Measurements from ENCODE around the gene CDKL4. TPM values are rescaled to one million over a fixed set of nuclear protein-coding genes. Genes with fewer than 3 reads are reported as not detected.
A peak's percentile ranks its signal among the peaks of the same experiment; 100 is the strongest.

The CDKL4 gene
- total and polyA plus RNA-seq, 2 of the 13 experiments (the other 11 are each of a cell fraction or from before 2014, with no cell fraction given): 0.29 to 0.50 TPM

- TF ChIP-seq IRF1 (CRISPR knock-in tag; IDR thresholded peaks at IDR 0.05; ENCODE audit: low read depth): no peak
- TF ChIP-seq ZNF691 (CRISPR knock-in tag; IDR thresholded peaks at IDR 0.05; ENCODE audit: borderline replicate concordance, low read depth): 0 out of 2 replicates have a peak, but pooled peaks have one; percentile 66
- TF ChIP-seq MXD4 (CRISPR knock-in tag; IDR thresholded peaks at IDR 0.05): peak; percentile 30; the same call in 1 of the 2 replicates
- TF ChIP-seq ZBED4 (CRISPR knock-in tag; IDR thresholded peaks at IDR 0.05; ENCODE audit: borderline replicate concordance): peak; percentile 16; the same call in 1 of the 2 replicates
- no peak for TF ChIP-seq ZNF24 (IDR thresholded peaks at IDR 0.05)
- no peak for TF ChIP-seq ZNF639 (CRISPR knock-in tag; conservative IDR thresholded peaks at IDR 0.05)
- TF ChIP-seq SALL1 (CRISPR knock-in tag; IDR thresholded peaks at IDR 0.05): peak; percentile 48; the same call in 1 of the 2 replicates
- 0 out of 2 replicates have a peak, but pooled peaks have one; percentile 17 for TF ChIP-seq PPARG (CRISPR knock-in tag; conservative IDR thresholded peaks at IDR 0.05)
- TF ChIP-seq HES4 (CRISPR knock-in tag; IDR thresholded peaks at IDR 0.05; ENCODE audit: borderline replicate concordance): no peak
- TF ChIP-seq FOXJ3 (CRISPR knock-in tag; IDR thresholded peaks at IDR 0.05; ENCODE audit: borderline replicate concordance): no peak
- no peak for TF ChIP-seq KDM3A (CRISPR knock-in tag; IDR thresholded peaks at IDR 0.05; ENCODE audit: low read depth)
- TF ChIP-seq KLF9 (CRISPR knock-in tag; IDR thresholded peaks at IDR 0.05; ENCODE audit: low read depth): no peak
- TF ChIP-seq SUZ12 (IDR thresholded peaks at IDR 0.05; ENCODE audit: low read depth, low read length): no peak
- TF ChIP-seq RFXANK (CRISPR knock-in tag; IDR thresholded peaks at IDR 0.05): no peak
- TF ChIP-seq MAFF (IDR thresholded peaks at IDR 0.05; ENCODE audit: low read depth, low read length): no peak
- TF ChIP-seq MYC (CRISPR knock-in tag; IDR thresholded peaks at IDR 0.05; ENCODE audit: borderline replicate concordance): no peak
- peak; percentile 73 for TF ChIP-seq TBX3 (IDR thresholded peaks at IDR 0.05; ENCODE audit: borderline replicate concordance)
- no peak for TF ChIP-seq ZHX1 (CRISPR knock-in tag; IDR thresholded peaks at IDR 0.05; ENCODE audit: low read depth)
- no peak for TF ChIP-seq RFXAP (CRISPR knock-in tag; IDR thresholded peaks at IDR 0.05; ENCODE audit: borderline replicate concordance)
- no peak for TF ChIP-seq ZNF558 (CRISPR knock-in tag; IDR thresholded peaks at IDR 0.05; ENCODE audit: borderline replicate concordance)
- peak; percentile 19; the same call in 1 of the 2 replicates for TF ChIP-seq ADNP (CRISPR knock-in tag; IDR thresholded peaks at IDR 0.05)
These were observed 104.9 kb downstream of the CDKL4 start (continued) for GRCh38 chr2:39138837-39139211.

Data from HepG2 (cell line).